CD4-positive, alpha-beta T cell treated with Interleukin-4 for 1 hour (primary cell): ENCODE measurements around the gene WSB2.

Source experiments
- DNase-seq, 2 donors: peaks; one replicate each; pipeline ENCODE4 v3.0.0-alpha.2; 2020 to 2022

The WSB2 gene

GRCh38 chr12:117986705-117987469 lies 74.1 kb downstream of the WSB2 start:
- no peak for DNase-seq

GRCh38 chr12:117985182-117985581 lies 75.8 kb downstream of the WSB2 start:
- DNase-seq, result no peak
